ENCODE measurements around the gene TRIO.
"Not testable (repeated sequence)": the region's sequence is repeated elsewhere in the genome, so short reads cannot be mapped to it uniquely, and the experiment has no call there.

Gene TRIO

GRCh38 chr5:14369780-14370179, 226.6 kb downstream of the TRIO start:
- DNase-seq, result no peak

- no peak for DNase-seq
These were observed 227.2 kb downstream of the TRIO start for GRCh38 chr5:14370386-14370785.

- DNase-seq, result no peak
These were observed 230.5 kb downstream of the TRIO start for GRCh38 chr5:14373685-14374084.

- DNase-seq, result no peak
These were observed 231.0 kb downstream of the TRIO start for GRCh38 chr5:14374100-14374499.

GRCh38 chr5:14376789-14377188, 233.6 kb downstream of the TRIO start:
- no peak for DNase-seq

GRCh38 chr5:14379739-14380497, 236.8 kb downstream of the TRIO start:
- DNase-seq, result no peak

- no peak for DNase-seq
These were observed 237.6 kb downstream of the TRIO start for GRCh38 chr5:14380712-14381111.

GRCh38 chr5:14382640-14383039, 239.5 kb downstream of the TRIO start:
- DNase-seq, result no peak

GRCh38 chr5:14383923-14384322, 240.8 kb downstream of the TRIO start:
- DNase-seq, result no peak

GRCh38 chr5:14385019-14385418, 241.9 kb downstream of the TRIO start:
- DNase-seq, result no peak

- no peak for DNase-seq
These were observed 243.9 kb downstream of the TRIO start for GRCh38 chr5:14386884-14387624.

GRCh38 chr5:14388741-14389140, 245.6 kb downstream of the TRIO start:
- DNase-seq, result no peak

- not testable (repeated sequence) for DNase-seq
These were observed 249.4 kb downstream of the TRIO start for GRCh38 chr5:14392552-14392951.

- DNase-seq, result no peak
These were observed 251.2 kb downstream of the TRIO start for GRCh38 chr5:14394365-14394764.

- no peak for DNase-seq
These were observed 252.3 kb downstream of the TRIO start for GRCh38 chr5:14395411-14395810.

- peak; percentile 22 for DNase-seq
These were observed 252.9 kb downstream of the TRIO start for GRCh38 chr5:14396066-14396465.

GRCh38 chr5:14396737-14397136, 253.6 kb downstream of the TRIO start:
- no peak for DNase-seq

- DNase-seq, result no peak
These were observed 254.6 kb downstream of the TRIO start for GRCh38 chr5:14397717-14398116.

- peak; percentile 22 for DNase-seq
These were observed 256.0 kb downstream of the TRIO start for GRCh38 chr5:14399054-14399692.

GRCh38 chr5:14400085-14400484, 256.9 kb downstream of the TRIO start:
- no peak for DNase-seq

GRCh38 chr5:14400611-14401010, 257.5 kb downstream of the TRIO start:
- no peak for DNase-seq

GRCh38 chr5:14401639-14402038, 258.5 kb downstream of the TRIO start:
- DNase-seq, result no peak

- no peak for DNase-seq
These were observed 259.3 kb downstream of the TRIO start for GRCh38 chr5:14402424-14402823.

- no peak for DNase-seq
These were observed 261.6 kb downstream of the TRIO start for GRCh38 chr5:14404780-14405179.

Data from NCI-H1436 (cell line).